ENCODE measurements around the gene SLC25A44. TPM values are rescaled to one million over a fixed set of nuclear protein-coding genes. Genes with fewer than 3 reads are reported as not detected.

SLC25A44 gene
- total RNA-seq, 2 donors from 2014 or later: 14.4 to 21.6 TPM

GRCh38 chr1:156259805-156260204 lies 65.9 kb downstream of the SLC25A44 start:
- Mint-ChIP-seq H3K27ac (no peak overlapping the region), H3K36me3 (ENCODE audit: low read depth) (peaks cover 13% of the 10 kb centered on the region), H3K4me1 (peaks cover 2% of the 10 kb centered on the region), H3K27me3 (no peaks in the 10 kb centered on the region), H3K4me3 (no peak overlapping the region)
- ATAC-seq (no peak), DNase-seq (no peak)
- no peaks in the 10 kb centered on the region for H3K9me3 ChIP-seq (ENCODE audit: control insufficient read depth, low read length, poor library complexity, severe bottlenecking)

GRCh38 chr1:156260896-156261295 lies 67.0 kb downstream of the SLC25A44 start:
- no peaks in the 10 kb centered on the region for H3K27me3 Mint-ChIP-seq
- peaks cover 5% of the 10 kb centered on the region for H3K4me1 Mint-ChIP-seq
- DNase-seq: no peak
- H3K9me3 ChIP-seq (ENCODE audit: control insufficient read depth, low read length, poor library complexity, severe bottlenecking): no peaks in the 10 kb centered on the region
- peaks cover 18% of the 10 kb centered on the region for H3K36me3 Mint-ChIP-seq (ENCODE audit: low read depth)
- ATAC-seq: no peak
- no peak overlapping the region for H3K4me3 Mint-ChIP-seq
- H3K27ac Mint-ChIP-seq: no peak overlapping the region

Other genes starting within 250 kb of the SLC25A44 start
- gene ARHGEF2, start 215.6 kb upstream of the SLC25A44 start, total RNA-seq: 100 to 1,000 TPM in 1 of 2 donors, 10 to 100 TPM in 1; 86.1 to 123 TPM
- 100 to 1,000 TPM; 217 to 234 TPM for gene SSR2, start 173.2 kb upstream of the SLC25A44 start, total RNA-seq
- gene UBQLN4, start 140.3 kb upstream of the SLC25A44 start, total RNA-seq: 10 to 100 TPM; 21.9 to 22.7 TPM
- 10 to 100 TPM; 19.4 to 21.4 TPM for gene LAMTOR2, start 139.3 kb upstream of the SLC25A44 start, total RNA-seq
- gene RAB25, start 132.9 kb upstream of the SLC25A44 start, total RNA-seq: 1 to 10 TPM; 1.4 to 1.8 TPM
- gene MEX3A, start 111.6 kb upstream of the SLC25A44 start, total RNA-seq: not detected
- 1,000 to 10,000 TPM in 1 of 2 donors, 100 to 1,000 TPM in 1; 919 to 1,908 TPM for gene LMNA, start 79.4 kb upstream of the SLC25A44 start, total RNA-seq
- 10 to 100 TPM; 21.7 to 58.1 TPM for gene SEMA4A, start 40.5 kb upstream of the SLC25A44 start, total RNA-seq
- 10 to 100 TPM; 59.1 to 73.2 TPM for gene PMF1, start 18.9 kb downstream of the SLC25A44 start, total RNA-seq
- 1 to 10 TPM; 1.1 to 3.7 TPM for gene BGLAP, start 48.1 kb downstream of the SLC25A44 start, total RNA-seq
- gene PAQR6, start 54.0 kb downstream of the SLC25A44 start, total RNA-seq: 1 to 10 TPM; 2.8 to 3.1 TPM
- 10 to 100 TPM; 59.0 to 79.2 TPM for gene SMG5, start 88.7 kb downstream of the SLC25A44 start, total RNA-seq
- gene TMEM79, start 90.2 kb downstream of the SLC25A44 start, total RNA-seq: 1 to 10 TPM; 3.2 to 3.5 TPM
- 10 to 100 TPM; 21.2 to 25.0 TPM for gene GLMP, start 101.6 kb downstream of the SLC25A44 start, total RNA-seq
- gene VHLL, start 105.2 kb downstream of the SLC25A44 start, total RNA-seq: not detected
- 10 to 100 TPM; 75.3 to 77.6 TPM for gene CCT3, start 144.2 kb downstream of the SLC25A44 start, total RNA-seq
- gene TSACC, start 144.4 kb downstream of the SLC25A44 start, total RNA-seq: under 1 TPM in 1 of 2 donors, not detected in 1; 0.40 TPM
- gene RHBG, start 175.1 kb downstream of the SLC25A44 start, total RNA-seq: not detected